ENCODE results near the gene PLCL2.

GRCh38 chr3:17030438-17030837 lies 145.7 kb downstream of the PLCL2 start:
- TF ChIP-seq POLR2A (IDR thresholded peaks at IDR 0.05): no peak
- TF ChIP-seq, protein P1, sequence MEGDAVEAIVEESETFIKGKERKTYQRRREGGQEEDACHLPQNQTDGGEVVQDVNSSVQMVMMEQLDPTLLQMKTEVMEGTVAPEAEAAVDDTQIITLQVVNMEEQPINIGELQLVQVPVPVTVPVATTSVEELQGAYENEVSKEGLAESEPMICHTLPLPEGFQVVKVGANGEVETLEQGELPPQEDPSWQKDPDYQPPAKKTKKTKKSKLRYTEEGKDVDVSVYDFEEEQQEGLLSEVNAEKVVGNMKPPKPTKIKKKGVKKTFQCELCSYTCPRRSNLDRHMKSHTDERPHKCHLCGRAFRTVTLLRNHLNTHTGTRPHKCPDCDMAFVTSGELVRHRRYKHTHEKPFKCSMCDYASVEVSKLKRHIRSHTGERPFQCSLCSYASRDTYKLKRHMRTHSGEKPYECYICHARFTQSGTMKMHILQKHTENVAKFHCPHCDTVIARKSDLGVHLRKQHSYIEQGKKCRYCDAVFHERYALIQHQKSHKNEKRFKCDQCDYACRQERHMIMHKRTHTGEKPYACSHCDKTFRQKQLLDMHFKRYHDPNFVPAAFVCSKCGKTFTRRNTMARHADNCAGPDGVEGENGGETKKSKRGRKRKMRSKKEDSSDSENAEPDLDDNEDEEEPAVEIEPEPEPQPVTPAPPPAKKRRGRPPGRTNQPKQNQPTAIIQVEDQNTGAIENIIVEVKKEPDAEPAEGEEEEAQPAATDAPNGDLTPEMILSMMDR (IDR thresholded peaks at IDR 0.05): no peak

All from ovary (tissue), 3 donors.